Lower lobe of right lung (tissue), 2 donors: ENCODE data around the gene ABCC10. TPM values are rescaled to one million over a fixed set of nuclear protein-coding genes. Genes with fewer than 3 reads are reported as not detected.

ENCODE experiments used
- ATAC-seq, 2 donors: fragments of 200-7000 bp; cut with Tn5 transposase; one replicate each; pipeline ENCODE4 v1.9.1; 2020 to 2022; ENCODE audit warnings: mild to moderate bottlenecking in 2 of 2, moderate library complexity in 2 of 2
- DNase-seq: peaks from one replicate; pipeline ENCODE4 v3.0.0-alpha.2; 2020
- H3K27ac ChIP-seq: fragments of 200-600 bp; one replicate; pipeline ENCODE4 v1.8.0; 2022
- H3K27me3 ChIP-seq: fragments of 200-600 bp; one replicate; pipeline ENCODE4 v1.8.0; 2022; ENCODE audit warnings: low read depth
- H3K36me3 ChIP-seq: fragments of 200-600 bp; one replicate; pipeline ENCODE4 v1.8.0; 2022; ENCODE audit warnings: mild to moderate bottlenecking
- H3K4me1 ChIP-seq: fragments of 200-600 bp; one replicate; pipeline ENCODE4 v1.8.0; 2022
- H3K4me3 ChIP-seq: fragments of 200-600 bp; one replicate; pipeline ENCODE4 v1.8.0; 2022; ENCODE audit warnings: mild to moderate bottlenecking
- H3K9me3 ChIP-seq: fragments of 200-600 bp; one replicate; pipeline ENCODE4 v1.8.0; 2022
- CTCF ChIP-seq: fragments of 200-600 bp; IDR thresholded peaks from one replicate; pipeline ENCODE4 v1.8.0; 2022; ENCODE audit warnings: antibody characterized with exemption, mild to moderate bottlenecking
- intact Hi-C: fragments of 100-400 bp; cut with DNase I; formaldehyde crosslinking; loops from one replicate; pipeline ENCODE4 v1.11.0; 2022
- total RNA-seq: library from RNA; stranded (reverse); fragmentation: NEBNext Ultra II Directional; extraction: Animal tissue kit (Norgen Biotek cat#: 25700); gene quantifications from one replicate; pipeline ENCODE4 v1.2.1, GENCODE V29; 2021
- donor health status: DM: no; HTN: yes; CAD: no; lungs with severe emphysema.

ABCC10 gene
- total RNA-seq, 1 donor from 2014 or later = 34.4 TPM

GRCh38 chr6:43444582-43444981 is 17.2 kb downstream of the ABCC10 start:
- no peaks in the 10 kb centered on the region for H3K4me1 ChIP-seq
- intact Hi-C loops = no loop called here
- no peak overlapping the region for H3K27ac ChIP-seq
- H3K27me3 ChIP-seq = no peaks in the 10 kb centered on the region
- DNase-seq = no peak
- TF ChIP-seq CTCF = no peak
- peaks cover 99% of the 10 kb centered on the region for H3K36me3 ChIP-seq
- no peaks in the 10 kb centered on the region for H3K9me3 ChIP-seq
- H3K4me3 ChIP-seq = no peak overlapping the region
- no peak for ATAC-seq

- Histone ChIP-seq H3K9me3 (no peaks in the 10 kb centered on the region), H3K27me3 (no peaks in the 10 kb centered on the region), H3K4me3 (no peak overlapping the region), H3K4me1 (no peaks in the 10 kb centered on the region), H3K36me3 (peaks cover 99% of the 10 kb centered on the region), H3K27ac (no peak overlapping the region)
- no peak for TF ChIP-seq CTCF
- ATAC-seq (no peak), DNase-seq (no peak)
- intact Hi-C loops = no loop called here
Measured at GRCh38 chr6:43445576-43445975, 18.2 kb downstream of the ABCC10 start.

GRCh38 chr6:43447604-43448003 is 20.3 kb downstream of the ABCC10 start:
- intact Hi-C loops = no loop called here
- peaks cover 99% of the 10 kb centered on the region for H3K36me3 ChIP-seq
- DNase-seq (no peak), ATAC-seq (no peak)
- H3K4me1 ChIP-seq = no peaks in the 10 kb centered on the region
- no peaks in the 10 kb centered on the region for H3K27me3 ChIP-seq
- no peaks in the 10 kb centered on the region for H3K9me3 ChIP-seq
- H3K4me3 ChIP-seq = no peak overlapping the region
- TF ChIP-seq CTCF = no peak
- H3K27ac ChIP-seq = no peak overlapping the region

GRCh38 chr6:43448916-43449315 is 21.6 kb downstream of the ABCC10 start:
- H3K4me1 ChIP-seq = no peaks in the 10 kb centered on the region
- no peak for TF ChIP-seq CTCF
- peaks cover 93% of the 10 kb centered on the region for H3K36me3 ChIP-seq
- DNase-seq (no peak), ATAC-seq (no peak)
- no peak overlapping the region for H3K27ac ChIP-seq
- intact Hi-C loops = no loop called here
- H3K27me3 ChIP-seq = no peaks in the 10 kb centered on the region
- H3K4me3 ChIP-seq = no peak overlapping the region
- H3K9me3 ChIP-seq = no peaks in the 10 kb centered on the region

- no peak for DNase-seq
- no peak for TF ChIP-seq CTCF
Measured at GRCh38 chr6:43450699-43451131, 23.4 kb downstream of the ABCC10 start.

GRCh38 chr6:43451348-43451747 is 24.0 kb downstream of the ABCC10 start:
- DNase-seq (no peak), ATAC-seq (no peak)
- Histone ChIP-seq H3K27ac (no peak overlapping the region), H3K36me3 (peaks cover 69% of the 10 kb centered on the region), H3K27me3 (peaks cover 15% of the 10 kb centered on the region), H3K4me1 (peaks cover 11% of the 10 kb centered on the region), H3K9me3 (no peaks in the 10 kb centered on the region), H3K4me3 (no peak overlapping the region)
- TF ChIP-seq CTCF = no peak
- intact Hi-C loops = no loop called here

More at GRCh38 chr6:43450699-43451131, 23.4 kb downstream of the ABCC10 start:
- intact Hi-C loops = no loop called here
- no peak overlapping the region for H3K4me3 ChIP-seq
- no peak for ATAC-seq
- H3K36me3 ChIP-seq = peaks cover 75% of the 10 kb centered on the region
- H3K9me3 ChIP-seq = no peaks in the 10 kb centered on the region
- peaks cover 8% of the 10 kb centered on the region for H3K4me1 ChIP-seq
- no peak overlapping the region for H3K27ac ChIP-seq
- peaks cover 10% of the 10 kb centered on the region for H3K27me3 ChIP-seq
